Transverse colon (tissue), 4 donors: ENCODE measurements around the gene OR4F6. TPM values are rescaled to one million over a fixed set of nuclear protein-coding genes. Genes with fewer than 3 reads are reported as not detected.

Experiments
- DNase-seq: peaks from one replicate; pipeline ENCODE4 v3.0.0-alpha.2; 2019
- H3K27ac ChIP-seq, 4 donors: fragments of 200-600 bp; sonication (generic); 2 replicates each; pipeline ENCODE4 v1.5.1; 2016 to 2018; ENCODE audit warnings: inconsistent platforms in 4 of 4
- H3K27me3 ChIP-seq: fragments of 200-600 bp; sonication (generic); 2 replicates; pipeline ENCODE4 v1.5.1; 2017; ENCODE audit warnings: inconsistent platforms
- H3K36me3 ChIP-seq, 4 donors: fragments of 200-600 bp; sonication (generic); 2 replicates each; pipeline ENCODE4 v1.5.1; 2017 to 2019; ENCODE audit warnings: inconsistent platforms in 4 of 4
- H3K4me1 ChIP-seq, 4 donors: fragments of 200-600 bp; sonication (generic); 2 replicates each; pipeline ENCODE4 v1.5.1; 2017 to 2020; ENCODE audit warnings: inconsistent platforms in 4 of 4
- H3K4me3 ChIP-seq, 4 donors: fragments of 200-600 bp; sonication (generic); 1 replicate in 1 of 4; 2 replicates in 3 of 4; pipeline versions ENCODE4 v1.5.1 to v1.6.1; 2017 to 2019; ENCODE audit warnings: inconsistent platforms in 4 of 4
- H3K9me3 ChIP-seq, 2 donors: fragments of 200-600 bp; sonication (generic); 2 replicates each; pipeline ENCODE4 v1.5.1; 2017 to 2019; ENCODE audit warnings: inconsistent platforms in 2 of 2
- CTCF ChIP-seq, 5 experiments: fragments of 200-600 bp in 3 of 5; fragments of 450-650 bp in 2 of 5; sonication (generic) in 3 of 5; IDR thresholded peaks; 1 replicate in 2 of 5; 2 replicates in 3 of 5; pipeline ENCODE4 v1.5.1; 2016 to 2017; ENCODE audit warnings: antibody characterized with exemption in 5 of 5, inconsistent platforms in 3 of 5, mild to moderate bottlenecking in 2 of 5, moderate library complexity in 1 of 5
- EP300 ChIP-seq: sonication (generic); formaldehyde crosslinking; IDR thresholded peaks from one replicate; pipeline ENCODE4 v1.6.1; 2017; ENCODE audit warnings: antibody characterized with exemption, low read depth
- POLR2A ChIP-seq: fragments of 450-650 bp; IDR thresholded peaks from one replicate; pipeline ENCODE4 v1.6.1; 2016; ENCODE audit warnings: antibody characterized with exemption, mild to moderate bottlenecking, moderate library complexity
- POLR2AphosphoS5 ChIP-seq, 3 donors: sonication (generic); formaldehyde crosslinking; IDR thresholded peaks; one replicate each; pipeline ENCODE4 v1.6.1; 2016; ENCODE audit warnings: antibody characterized with exemption in 3 of 3
- WGBS, 2 donors: methylation state at CpG; one replicate each; pipeline ENCODE4 v1.1.5; 2018; ENCODE audit warnings: low coverage in 1 of 2; 5-methylcytosine and 5-hydroxymethylcytosine counted together
- in situ Hi-C, 4 donors: fragments of 200-750 bp; cut with MboI; loops; one replicate each; pipeline versions ENCODE4 v1.15.0 to v1.15.1; 2017; ENCODE audit warnings: low sequenced_read_pairs in 3 of 4, low pct_ligation_motif_present in 1 of 4, low pct_unique_long_range_greater_than_20kb in 1 of 4
- intact Hi-C: fragments of 100-400 bp; cut with DNase I; formaldehyde crosslinking; loops from one replicate; pipeline ENCODE4 v1.15.1; 2023; ENCODE audit warnings: low total_unique reads
- total RNA-seq, 4 donors: library from RNA; depleted of rRNA; stranded (reverse); fragments of >200 nt; gene quantifications; one replicate each; pipeline ENCODE4 v1.1.0, GENCODE V29; 2016

Gene OR4F6
- total RNA-seq, 4 donors from 2014 or later: not detected

GRCh38 chr15:101827257-101827656 lies 23.9 kb downstream of the OR4F6 start:
- TF ChIP-seq EP300 (no peak), POLR2A (no peak), POLR2AphosphoS5 (IDR thresholded peaks at IDR 0.05) (no peak), CTCF (IDR thresholded peaks at IDR 0.05) (no peak)
- 38 to 67% methylated on average over 6 of the region's 6 CpGs for WGBS, 2 donors
- no peak overlapping the region for H3K4me3 ChIP-seq

DNA sequence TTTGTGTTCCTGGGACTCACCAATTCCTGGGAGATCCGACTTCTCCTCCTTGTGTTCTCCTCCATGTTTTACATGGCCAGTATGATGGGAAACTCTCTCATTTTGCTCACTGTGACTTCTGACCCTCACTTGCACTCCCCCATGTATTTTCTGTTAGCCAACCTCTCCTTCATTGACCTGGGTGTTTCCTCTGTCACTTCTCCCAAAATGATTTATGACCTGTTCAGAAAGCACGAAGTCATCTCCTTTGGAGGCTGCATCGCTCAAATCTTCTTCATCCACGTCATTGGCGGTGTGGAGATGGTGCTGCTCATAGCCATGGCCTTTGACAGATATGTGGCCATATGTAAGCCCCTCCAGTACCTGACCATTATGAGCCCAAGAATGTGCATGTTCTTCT lies 25.5 kb downstream of the OR4F6 start:
- H3K9me3 ChIP-seq: no peaks in the 10 kb centered on the region
- H3K4me1 ChIP-seq: no peaks in the 10 kb centered on the region
- H3K27ac ChIP-seq: no peak overlapping the region
- intact Hi-C loops: no loop called here
- 71 to 88% methylated on average over 4 to 5 of the region's 5 CpGs for WGBS, 2 donors
- TF ChIP-seq POLR2A: no peak
- no peak for TF ChIP-seq CTCF (IDR thresholded peaks at IDR 0.05)
- TF ChIP-seq EP300: no peak
- no peak for TF ChIP-seq POLR2AphosphoS5 (IDR thresholded peaks at IDR 0.05)
- H3K27me3 ChIP-seq: no peaks in the 10 kb centered on the region
- H3K36me3 ChIP-seq: no peaks in the 10 kb centered on the region
- no peak for DNase-seq
- no peak overlapping the region for H3K4me3 ChIP-seq
- in situ Hi-C loops: no loop called here

More at GRCh38 chr15:101827257-101827656, 23.9 kb downstream of the OR4F6 start:
- in situ Hi-C loops: no loop called here
- intact Hi-C loops: no loop called here
- no peak for DNase-seq
- H3K27ac ChIP-seq: no peak overlapping the region
- H3K9me3 ChIP-seq: no peaks in the 10 kb centered on the region
- H3K4me1 ChIP-seq: no peaks in the 10 kb centered on the region
- no peaks in the 10 kb centered on the region for H3K27me3 ChIP-seq
- H3K36me3 ChIP-seq: no peaks in the 10 kb centered on the region

DNA sequence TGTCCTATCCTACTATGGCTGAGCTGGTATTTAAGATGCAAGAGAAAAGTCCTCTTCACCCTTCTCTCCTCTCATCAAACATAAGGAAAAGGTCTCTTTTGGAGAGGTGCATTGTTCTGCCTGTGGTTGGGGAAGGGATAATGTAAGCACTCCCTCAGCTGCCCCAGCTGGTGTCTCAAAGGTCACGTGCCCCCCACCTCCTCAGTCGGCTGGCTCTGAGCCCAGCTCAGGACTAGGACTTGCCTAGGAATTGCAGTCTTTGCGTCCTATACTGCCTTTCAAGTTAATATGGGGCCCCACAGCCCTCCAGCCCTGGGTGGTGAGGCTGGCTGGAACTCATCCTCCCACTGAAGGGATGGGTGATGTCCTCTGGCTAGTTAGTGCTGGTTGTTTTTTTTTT lies 38.3 kb downstream of the OR4F6 start:
- Histone ChIP-seq H3K27ac (no peak overlapping the region), H3K27me3 (peaks cover 41% of the 10 kb centered on the region), H3K36me3 (no peaks in the 10 kb centered on the region), H3K4me3 (no peak overlapping the region), H3K4me1 (no peaks in the 10 kb centered on the region), H3K9me3 (no peaks in the 10 kb centered on the region)
- intact Hi-C loops: no loop called here
- in situ Hi-C loops: no loop called here
- TF ChIP-seq POLR2AphosphoS5 (IDR thresholded peaks at IDR 0.05) (no peak), EP300 (no peak), CTCF (IDR thresholded peaks at IDR 0.05) (no peak), POLR2A (no peak)
- no peak for DNase-seq
- WGBS, 2 donors: 60 to 75% methylated on average over 1 to 3 of the region's 3 CpGs

- in situ Hi-C loops: no loop called here
Observed at GRCh38 chr15:101844916-101845315, 41.6 kb downstream of the OR4F6 start.

More at GRCh38 chr15:101844916-101845315, 41.6 kb downstream of the OR4F6 start:
- 72 to 80% methylated on average over 6 of the region's 6 CpGs for WGBS, 2 donors
- no peaks in the 10 kb centered on the region for H3K36me3 ChIP-seq
- H3K4me1 ChIP-seq: no peaks in the 10 kb centered on the region
- TF ChIP-seq POLR2AphosphoS5 (IDR thresholded peaks at IDR 0.05) (no peak), POLR2A (no peak), EP300 (no peak), CTCF (IDR thresholded peaks at IDR 0.05) (no peak)
- H3K27me3 ChIP-seq: peaks cover 54% of the 10 kb centered on the region
- no peak for DNase-seq
- H3K4me3 ChIP-seq: no peak overlapping the region
- intact Hi-C loops: no loop called here
- H3K9me3 ChIP-seq: no peaks in the 10 kb centered on the region
- H3K27ac ChIP-seq: no peak overlapping the region
